Lower leg skin (tissue), 3 donors: ENCODE results near the gene ART5.
"Not testable (repeated sequence)": the region's sequence is repeated elsewhere in the genome, so short reads cannot be mapped to it uniquely, and the experiment has no call there.

Experiments used
- CTCF ChIP-seq, 3 donors: fragments of 450-650 bp; IDR thresholded peaks; one replicate each; pipeline ENCODE4 v1.5.1; 2016; ENCODE audit warnings: antibody characterized with exemption in 3 of 3, mild to moderate bottlenecking in 3 of 3, moderate library complexity in 2 of 3
- POLR2A ChIP-seq, 2 donors: fragments of 450-650 bp; IDR thresholded peaks; one replicate each; pipeline ENCODE4 v1.6.1; 2016 to 2017; ENCODE audit warnings: antibody characterized with exemption in 2 of 2, mild to moderate bottlenecking in 1 of 2, moderate library complexity in 1 of 2

DNA sequence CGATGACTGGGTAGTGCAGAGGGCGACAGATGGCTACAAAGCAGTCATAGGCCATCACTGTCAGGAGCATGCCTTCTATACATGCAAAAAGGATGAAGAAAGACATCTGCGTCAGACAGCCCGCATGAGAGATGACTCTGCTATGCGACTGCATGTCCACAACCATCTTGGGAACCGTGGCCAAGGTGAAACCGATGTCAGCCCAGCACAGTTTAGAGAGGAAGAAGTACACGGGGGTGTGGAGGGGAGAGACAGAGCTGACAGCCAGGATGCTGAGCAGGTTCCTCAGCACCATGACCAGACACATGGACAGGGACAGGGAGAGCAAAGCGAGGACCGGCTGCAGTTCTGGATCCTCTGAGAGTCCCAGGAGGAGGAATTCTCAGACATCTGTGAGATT, 41.6 kb downstream of the ART5 start:
- TF ChIP-seq POLR2A, CTCF (IDR thresholded peaks at IDR 0.05): not testable (repeated sequence)
